CD4-positive, alpha-beta T cell treated with Interleukin-17A for 1 hour (primary cell): ENCODE data around the gene KCNG2.

Experiments used
- DNase-seq: peaks from one replicate; pipeline ENCODE4 v3.0.0-alpha.2; 2020

Gene KCNG2

DNA sequence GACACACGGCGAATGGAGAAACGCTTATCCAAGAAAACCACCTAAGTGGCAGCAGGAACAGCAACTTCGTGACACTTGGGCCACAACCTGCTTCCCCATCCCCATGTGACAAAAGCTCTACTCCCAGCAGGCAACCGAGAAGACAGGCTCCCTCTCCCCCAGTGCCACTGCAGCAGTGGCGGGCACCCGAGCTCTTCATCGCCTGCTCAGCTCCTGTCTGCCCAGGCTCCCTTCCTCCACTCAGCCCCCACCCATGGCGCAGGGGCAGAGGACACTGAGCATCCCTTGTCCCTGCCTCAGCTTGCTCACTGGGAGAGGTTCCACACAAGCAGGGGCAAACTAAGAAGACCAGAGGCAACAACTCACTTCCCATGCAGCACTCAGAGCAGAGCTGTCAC lies 130.8 kb downstream of the KCNG2 start:
- DNase-seq = no peak

GRCh38 chr18:79930020-79930642 lies 132.4 kb downstream of the KCNG2 start:
- DNase-seq = no peak

GRCh38 chr18:79931475-79931874 lies 133.7 kb downstream of the KCNG2 start:
- DNase-seq = no peak

- no peak for DNase-seq
Measured at GRCh38 chr18:79932907-79933306, 135.2 kb downstream of the KCNG2 start.

- DNase-seq = no peak
Measured at GRCh38 chr18:79933765-79934164, 136.0 kb downstream of the KCNG2 start.

- no peak for DNase-seq
Measured at GRCh38 chr18:79934311-79935097, 136.8 kb downstream of the KCNG2 start.

DNA sequence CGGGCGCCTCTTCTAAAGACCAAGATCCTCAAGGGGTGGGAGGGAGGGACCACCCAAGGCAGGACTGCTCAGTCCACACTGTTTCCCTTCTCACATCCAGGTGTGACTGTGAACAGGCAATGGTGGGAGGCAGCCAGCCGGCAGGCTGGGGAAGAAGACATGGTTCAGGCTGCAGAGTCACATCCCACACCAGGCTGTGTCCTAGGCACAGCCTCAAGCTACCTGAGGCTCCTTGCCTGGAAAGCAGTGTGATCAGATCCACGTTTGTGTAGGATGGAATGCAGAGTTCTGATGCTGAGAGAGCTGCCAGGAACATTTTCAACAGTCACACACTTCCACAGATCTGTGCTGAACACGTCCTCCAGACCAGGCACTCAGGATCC lies 137.4 kb downstream of the KCNG2 start:
- DNase-seq = no peak

DNA sequence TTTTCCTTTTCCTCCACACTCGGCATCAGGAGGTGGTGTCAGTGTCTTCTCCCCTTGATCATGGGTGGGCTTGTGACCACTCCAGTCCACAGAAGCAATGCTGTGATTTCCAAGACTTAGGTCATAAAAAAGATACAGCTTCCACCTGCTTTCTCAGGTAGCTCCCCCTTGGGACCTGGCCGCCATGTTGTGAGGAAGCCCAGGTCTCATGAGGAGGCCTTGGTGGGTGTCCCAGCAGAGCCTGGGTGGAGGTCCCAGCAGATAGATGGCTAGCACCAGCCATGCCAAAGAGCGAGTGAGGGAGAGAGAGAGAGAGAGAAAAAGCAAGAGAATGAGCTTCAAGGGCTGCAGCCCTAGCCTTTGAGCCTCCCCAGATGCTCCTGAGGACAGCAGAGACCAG lies 137.8 kb downstream of the KCNG2 start:
- no peak for DNase-seq

DNA sequence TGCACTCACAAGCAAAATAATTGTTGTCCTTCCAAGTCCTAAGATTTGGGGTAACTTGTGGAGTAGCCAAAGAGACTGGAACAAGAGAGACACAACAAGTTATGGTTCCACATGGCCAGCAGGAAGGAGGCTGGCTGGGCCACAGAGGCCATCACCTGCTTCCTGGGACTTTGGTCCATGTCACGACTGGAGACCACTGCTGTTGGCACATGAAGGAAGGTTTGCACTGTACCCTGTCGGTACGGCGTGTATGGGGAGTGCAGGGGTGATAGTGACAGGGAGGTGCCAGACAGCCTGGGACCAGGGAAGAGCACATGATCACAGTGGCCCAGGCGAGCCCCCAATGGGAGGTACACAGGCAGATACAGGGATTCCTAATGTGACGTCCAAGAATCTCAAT lies 138.2 kb downstream of the KCNG2 start:
- DNase-seq = no peak

GRCh38 chr18:79936641-79937040 lies 138.9 kb downstream of the KCNG2 start:
- DNase-seq = no peak

DNA sequence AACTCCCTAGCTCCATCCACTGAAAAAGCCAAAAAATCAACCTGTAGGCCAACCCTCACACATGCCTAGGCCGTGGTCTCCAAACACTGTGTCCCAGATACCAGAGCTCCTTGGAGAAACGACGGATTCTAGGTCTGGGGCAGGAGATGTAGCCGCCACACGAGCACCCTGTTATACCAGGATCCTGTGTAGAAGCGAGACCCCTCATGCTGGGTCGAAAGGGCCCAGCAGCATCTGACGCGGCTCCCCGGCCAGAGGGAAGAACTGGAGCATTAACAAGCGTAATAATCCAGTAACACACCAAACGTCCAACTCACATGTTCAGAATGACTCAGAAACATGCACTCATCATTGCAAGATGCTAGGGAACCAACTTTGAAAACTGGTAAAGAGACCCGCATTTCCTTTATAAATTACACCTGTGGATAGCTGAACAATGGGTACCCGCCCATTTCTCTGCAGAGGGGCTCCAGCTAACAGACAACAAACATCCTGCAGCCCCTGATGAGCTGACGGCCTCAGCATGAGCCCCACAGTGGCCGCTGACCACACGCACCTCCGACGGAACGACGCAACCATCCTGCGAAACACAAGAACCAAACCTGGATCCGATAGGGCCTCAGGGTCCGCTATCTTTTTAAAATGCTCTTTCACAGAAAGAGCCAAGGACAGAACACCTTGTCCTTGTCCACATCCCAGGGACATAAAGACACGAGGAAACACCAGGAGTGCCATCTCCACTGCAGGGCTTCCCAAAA lies 139.5 kb downstream of the KCNG2 start:
- DNase-seq = no peak

- DNase-seq = no peak
Measured at GRCh38 chr18:79938196-79938595, 140.5 kb downstream of the KCNG2 start.

- DNase-seq = no peak
Measured at GRCh38 chr18:79939096-79939495, 141.4 kb downstream of the KCNG2 start.

- DNase-seq = no peak
Measured at GRCh38 chr18:79940126-79940813, 142.5 kb downstream of the KCNG2 start.

- no peak for DNase-seq
Measured at GRCh38 chr18:79940814-79941472, 143.2 kb downstream of the KCNG2 start.

DNA sequence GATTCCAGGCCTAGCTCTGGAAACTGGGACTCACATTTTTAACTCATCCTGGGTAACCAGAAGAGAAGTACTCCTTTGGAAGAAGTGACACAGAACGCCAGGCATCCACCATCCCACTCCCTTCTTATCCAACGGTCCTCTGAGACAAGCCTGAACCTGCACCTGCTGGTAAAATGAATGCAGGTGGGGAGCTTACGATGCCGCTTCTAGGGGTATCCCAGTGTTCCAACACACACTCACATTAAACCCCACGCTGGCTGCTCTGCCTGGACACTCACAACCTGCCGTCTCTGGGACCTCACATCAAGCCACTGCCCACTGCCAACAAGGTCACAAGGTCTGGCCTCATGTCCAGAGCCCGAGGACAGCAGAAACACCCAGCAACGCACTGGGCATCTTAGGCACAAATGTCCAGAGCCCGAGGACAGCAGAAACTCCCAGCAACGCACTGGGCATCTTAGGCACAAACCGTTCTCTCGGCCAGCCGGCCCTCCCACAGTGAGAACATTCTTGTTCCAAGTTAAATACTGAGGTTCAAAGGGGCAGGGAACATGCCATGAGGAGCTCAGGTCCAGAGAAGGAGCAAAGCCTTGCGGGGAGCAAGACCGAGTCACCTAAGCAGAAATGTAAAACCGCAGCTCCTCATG lies 143.9 kb downstream of the KCNG2 start:
- no peak for DNase-seq

DNA sequence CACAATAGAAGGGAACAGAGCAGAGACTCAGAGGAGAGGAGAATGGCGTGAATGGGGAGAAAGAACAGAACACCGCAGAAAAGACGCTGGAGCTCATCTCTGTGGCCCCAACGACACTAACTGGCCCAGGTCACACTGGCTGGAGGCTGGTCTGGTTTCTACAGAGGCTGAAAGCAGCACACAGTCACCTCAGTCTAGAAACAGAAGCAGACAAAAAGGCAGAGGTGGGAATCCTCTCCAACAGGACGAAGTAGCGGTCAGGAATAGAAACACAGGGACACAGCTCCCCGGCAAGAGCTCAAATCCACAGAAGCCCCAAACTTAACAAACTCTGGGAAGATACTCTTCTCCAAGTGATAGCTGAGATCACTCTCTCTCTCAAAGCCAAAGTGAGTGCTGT lies 144.5 kb downstream of the KCNG2 start:
- DNase-seq = no peak

DNA sequence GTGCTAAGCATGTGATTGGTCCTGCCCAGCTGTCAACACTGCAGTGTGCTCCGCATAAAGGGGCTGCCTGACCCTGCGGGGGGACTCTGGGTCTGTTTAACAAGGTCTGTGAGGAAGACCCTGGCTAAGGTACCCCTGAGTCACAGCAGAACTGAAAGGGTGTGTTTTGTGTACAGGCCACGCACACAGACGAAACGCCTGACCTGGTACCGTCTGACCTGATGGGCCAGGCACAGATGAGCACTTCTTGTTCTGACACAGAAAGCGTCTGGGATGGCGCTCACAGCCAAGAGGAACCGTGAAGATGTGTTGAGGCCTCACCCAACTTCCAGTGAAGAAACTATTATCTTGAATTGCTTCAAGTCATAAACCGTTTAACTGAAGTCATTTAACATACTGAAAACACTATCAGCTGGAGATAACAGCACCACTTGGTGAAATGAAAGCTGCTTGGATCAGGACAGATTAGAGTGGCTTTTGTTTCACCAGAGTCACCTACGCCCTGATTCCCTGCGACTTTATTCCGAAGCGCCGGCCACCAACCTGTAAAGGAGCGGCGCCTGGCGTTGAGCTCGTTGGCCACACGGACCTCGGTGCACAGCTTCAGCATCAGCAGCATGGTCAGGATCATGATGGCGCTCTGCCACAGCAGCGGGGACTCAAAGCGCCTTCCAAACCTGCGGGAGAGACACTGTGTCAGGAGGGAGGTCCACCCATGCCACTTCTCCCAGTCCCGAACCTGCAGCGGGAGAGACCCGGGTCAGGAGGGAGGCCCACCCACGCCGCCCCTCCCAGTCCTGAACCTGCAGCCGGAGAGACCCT lies 145.3 kb downstream of the KCNG2 start:
- DNase-seq = no peak

- DNase-seq = no peak
Measured at GRCh38 chr18:79943608-79944125, 145.9 kb downstream of the KCNG2 start.

- no peak for DNase-seq
Measured at GRCh38 chr18:79944126-79944731, 146.5 kb downstream of the KCNG2 start.

DNA sequence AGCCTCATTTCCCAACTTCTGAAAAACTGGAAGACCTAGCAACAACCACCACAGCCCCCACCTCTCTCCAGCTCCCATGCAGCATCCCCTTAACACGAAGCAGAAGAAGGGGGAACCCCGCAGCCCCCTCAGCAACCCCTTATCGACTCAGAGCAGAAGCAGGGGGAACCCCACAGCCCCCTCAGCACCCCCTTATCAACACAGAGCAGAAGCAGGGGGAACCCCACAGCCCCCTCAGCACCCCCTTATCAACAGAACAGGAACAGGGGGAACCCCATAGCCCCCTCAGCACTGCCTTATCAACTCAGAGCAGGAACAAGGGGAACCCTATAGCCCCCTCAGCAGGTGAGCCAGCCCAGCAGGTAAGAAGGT lies 147.0 kb downstream of the KCNG2 start:
- no peak for DNase-seq
